ENCODE results near the gene TUBA4A. TPM values are rescaled to one million over a fixed set of nuclear protein-coding genes. Genes with fewer than 3 reads are reported as not detected.
"Not testable (repeated sequence)": the region's sequence is repeated elsewhere in the genome, so short reads cannot be mapped to it uniquely, and the experiment has no call there.

The TUBA4A gene
- total and polyA plus RNA-seq, 9 donors, result 7.9 to 53.6 (median 16.5) TPM

- no peaks in the 10 kb centered on the region for H3K9me3 ChIP-seq
- intact Hi-C loops (cut with DNase I), result no loop called here
- WGBS, 3 donors, result 55 to 61% (median 55%) methylated on average over 5 of the region's 5 CpGs
- H3K36me3 ChIP-seq, result no peaks in the 10 kb centered on the region
- no peaks in the 10 kb centered on the region for H3K27me3 ChIP-seq
- no peak overlapping the region for H3K27ac ChIP-seq
- H3K4me3 ChIP-seq, result no peak overlapping the region
- TF ChIP-seq EP300 (IDR thresholded peaks at IDR 0.05) (no peak), CTCF (IDR thresholded peaks at IDR 0.05) (no peak), POLR2A (IDR thresholded peaks at IDR 0.05) (no peak)
- no peaks in the 10 kb centered on the region for H3K4me1 ChIP-seq (ENCODE audit: insufficient read depth)
- no peak for DNase-seq
Observed at GRCh38 chr2:219261024-219261855, 7.5 kb upstream of the TUBA4A start.

DNA sequence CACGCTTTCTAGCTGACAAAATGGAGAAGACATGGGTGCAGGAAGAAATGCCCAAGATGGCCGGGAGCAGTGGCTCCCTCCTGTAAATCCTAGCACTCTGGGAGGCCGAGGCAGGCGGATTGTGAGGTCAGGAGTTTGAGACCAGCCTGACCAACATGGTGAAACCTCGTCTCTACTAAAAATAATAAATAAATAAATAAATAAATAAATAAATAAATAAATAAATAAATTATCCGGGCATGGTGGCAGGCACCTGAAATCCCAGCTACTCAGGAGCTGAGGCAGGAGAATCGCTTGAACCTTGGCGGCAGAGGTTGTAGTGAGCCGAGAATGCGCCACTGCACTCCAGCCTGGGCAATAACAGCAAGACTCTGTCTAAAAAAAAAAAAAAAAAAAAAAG lies 5.2 kb upstream of the TUBA4A start:
- H3K4me1 ChIP-seq (ENCODE audit: insufficient read depth); intact Hi-C loops (cut with DNase I); DNase-seq; H3K4me3 ChIP-seq; H3K27me3 ChIP-seq; H3K9me3 ChIP-seq; H3K27ac ChIP-seq; H3K36me3 ChIP-seq: not testable (repeated sequence)
- 75 to 80% (median 79%) methylated on average over 10 of the region's 10 CpGs for WGBS, 3 donors

GRCh38 chr2:219254590-219255201 lies 978 bp upstream of the TUBA4A start:
- TF ChIP-seq POLR2A (IDR thresholded peaks at IDR 0.05) (no peak), CTCF (IDR thresholded peaks at IDR 0.05) (no peak), EP300 (IDR thresholded peaks at IDR 0.05) (no peak)
- Histone ChIP-seq H3K27me3 (no peaks in the 10 kb centered on the region), H3K36me3 (no peaks in the 10 kb centered on the region), H3K4me3 (peak overlapping the region; percentile 57), H3K4me1 (ENCODE audit: insufficient read depth) (peaks cover 17% of the 10 kb centered on the region), H3K9me3 (no peaks in the 10 kb centered on the region), H3K27ac (peak overlapping the region; percentile 24 to 31)
- 10 to 17% (median 14%) methylated on average over 11 to 12 of the region's 12 CpGs for WGBS, 3 donors
- DNase-seq, result peak in 1 of 5 donors; percentile 39
- intact Hi-C loops (cut with DNase I), result no loop called here

GRCh38 chr2:219252900-219253752 lies 592 bp downstream of the TUBA4A start, which contains the start of gene TUBA4B:
TUBA4B (plus strand) TSS chr2:219253243; CDS start chr2:219253408, 165 bp downstream.
- 1 to 2% (median 2%) methylated on average over 49 of the region's 49 CpGs for WGBS, 3 donors
- peaks cover 23% of the 10 kb centered on the region for H3K4me1 ChIP-seq (ENCODE audit: insufficient read depth)
- no peaks in the 10 kb centered on the region for H3K9me3 ChIP-seq
- H3K27ac ChIP-seq, result peak within 1 kb of the TSS; percentile 24 to 46
- peak within 1 kb of the TSS; percentile 57 for H3K4me3 ChIP-seq
- peak; percentile 43 to 60 (median 56) for DNase-seq
- TF ChIP-seq EP300 (IDR thresholded peaks at IDR 0.05) (no peak), POLR2A (IDR thresholded peaks at IDR 0.05) (no peak), CTCF (IDR thresholded peaks at IDR 0.05) (no peak)
- H3K27me3 ChIP-seq, result no peaks in the 10 kb centered on the region
- intact Hi-C loops (cut with DNase I), result no loop called here
- no peaks in the 10 kb centered on the region for H3K36me3 ChIP-seq
